Measurements from ENCODE around the gene ZNF778.

GRCh38 chr16:89243664-89244063, 26.2 kb downstream of the ZNF778 start:
- TF ChIP-seq CTCF (IDR thresholded peaks at IDR 0.05) = no peak
- no peak for TF ChIP-seq EZH2phosphoT487 (IDR thresholded peaks at IDR 0.05; ENCODE audit: borderline replicate concordance, low read depth)
- TF ChIP-seq POLR2AphosphoS5 (IDR thresholded peaks at IDR 0.05; ENCODE audit: low read depth, low read length) = no peak
- TF ChIP-seq, protein P1, sequence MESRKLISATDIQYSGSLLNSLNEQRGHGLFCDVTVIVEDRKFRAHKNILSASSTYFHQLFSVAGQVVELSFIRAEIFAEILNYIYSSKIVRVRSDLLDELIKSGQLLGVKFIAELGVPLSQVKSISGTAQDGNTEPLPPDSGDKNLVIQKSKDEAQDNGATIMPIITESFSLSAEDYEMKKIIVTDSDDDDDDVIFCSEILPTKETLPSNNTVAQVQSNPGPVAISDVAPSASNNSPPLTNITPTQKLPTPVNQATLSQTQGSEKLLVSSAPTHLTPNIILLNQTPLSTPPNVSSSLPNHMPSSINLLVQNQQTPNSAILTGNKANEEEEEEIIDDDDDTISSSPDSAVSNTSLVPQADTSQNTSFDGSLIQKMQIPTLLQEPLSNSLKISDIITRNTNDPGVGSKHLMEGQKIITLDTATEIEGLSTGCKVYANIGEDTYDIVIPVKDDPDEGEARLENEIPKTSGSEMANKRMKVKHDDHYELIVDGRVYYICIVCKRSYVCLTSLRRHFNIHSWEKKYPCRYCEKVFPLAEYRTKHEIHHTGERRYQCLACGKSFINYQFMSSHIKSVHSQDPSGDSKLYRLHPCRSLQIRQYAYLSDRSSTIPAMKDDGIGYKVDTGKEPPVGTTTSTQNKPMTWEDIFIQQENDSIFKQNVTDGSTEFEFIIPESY (IDR thresholded peaks at IDR 0.05; ENCODE audit: borderline replicate concordance, low read depth) = no peak
- TF ChIP-seq USF1 (IDR thresholded peaks at IDR 0.05; ENCODE audit: borderline replicate concordance, low read depth) = no peak
- TF ChIP-seq GABPA (IDR thresholded peaks at IDR 0.05; ENCODE audit: low read depth) = no peak
- TF ChIP-seq RCOR1 (IDR thresholded peaks at IDR 0.05; ENCODE audit: low read length) = no peak
- TF ChIP-seq SMC3 (IDR thresholded peaks at IDR 0.05; ENCODE audit: low read depth, low read length) = no peak
- no peak for TF ChIP-seq MAX (IDR thresholded peaks at IDR 0.05; ENCODE audit: low read depth)
- TF ChIP-seq RAD21 (IDR thresholded peaks at IDR 0.05; ENCODE audit: low read length) = no peak
